Epithelial cell of proximal tubule (primary cell): Measurements from ENCODE around the gene BMP2. TPM values are rescaled to one million over a fixed set of nuclear protein-coding genes. Genes with fewer than 3 reads are reported as not detected.

Experiments
- DNase-seq: peaks from one replicate; pipeline ENCODE4 v3.0.0-alpha.2; 2011; ENCODE audit warnings: low read depth
- H3K4me3 ChIP-seq: 2 replicates; pipeline ENCODE4 v1.5.1; 2011; ENCODE audit warnings: low read depth, mild to moderate bottlenecking, low read length
- total RNA-seq: library from RNA; depleted of rRNA; stranded (reverse); fragments of >200 nt; gene quantifications from 2 replicates; pipeline ENCODE4 v1.2.3, GENCODE V29; 2015
- TF ChIP-seq, protein P1 (sequence below): conservative IDR thresholded peaks from 2 replicates; pipeline ENCODE4 v1.5.1; 2012; ENCODE audit warnings: low read depth, mild to moderate bottlenecking, low read length

The BMP2 gene
- total RNA-seq, 1 donor from 2014 or later = 54.9 TPM

DNA sequence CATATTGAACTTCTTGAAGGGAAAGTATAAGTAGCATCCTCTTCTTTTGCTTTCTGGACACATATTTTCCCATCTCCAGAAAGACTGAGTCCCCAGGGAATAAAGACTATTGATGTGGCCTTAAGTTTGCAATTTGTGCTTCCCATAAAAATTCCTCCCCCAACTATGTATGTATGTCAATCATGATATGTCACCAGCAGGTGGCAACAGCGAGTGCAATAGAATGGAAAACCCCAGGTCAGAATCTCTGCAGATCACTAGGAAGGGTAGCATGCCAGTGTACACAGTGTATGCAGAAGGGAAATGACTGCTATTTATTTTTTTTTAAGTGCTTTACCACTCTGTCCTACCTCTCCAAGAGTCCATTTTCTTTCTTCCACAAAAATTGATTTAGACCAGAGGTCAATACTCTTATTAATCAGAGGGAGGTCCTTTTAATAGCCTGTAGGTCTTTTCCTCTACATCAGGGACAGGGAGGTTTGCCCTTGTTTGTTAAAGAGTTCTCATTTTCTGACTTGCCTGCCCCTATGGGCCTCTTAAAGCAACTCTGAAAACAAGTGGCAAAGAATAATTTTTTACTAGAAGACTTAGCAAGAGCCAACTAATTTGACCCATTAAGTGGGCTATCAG lies 61.4 kb downstream of the BMP2 start:
- TF ChIP-seq, protein P1, sequence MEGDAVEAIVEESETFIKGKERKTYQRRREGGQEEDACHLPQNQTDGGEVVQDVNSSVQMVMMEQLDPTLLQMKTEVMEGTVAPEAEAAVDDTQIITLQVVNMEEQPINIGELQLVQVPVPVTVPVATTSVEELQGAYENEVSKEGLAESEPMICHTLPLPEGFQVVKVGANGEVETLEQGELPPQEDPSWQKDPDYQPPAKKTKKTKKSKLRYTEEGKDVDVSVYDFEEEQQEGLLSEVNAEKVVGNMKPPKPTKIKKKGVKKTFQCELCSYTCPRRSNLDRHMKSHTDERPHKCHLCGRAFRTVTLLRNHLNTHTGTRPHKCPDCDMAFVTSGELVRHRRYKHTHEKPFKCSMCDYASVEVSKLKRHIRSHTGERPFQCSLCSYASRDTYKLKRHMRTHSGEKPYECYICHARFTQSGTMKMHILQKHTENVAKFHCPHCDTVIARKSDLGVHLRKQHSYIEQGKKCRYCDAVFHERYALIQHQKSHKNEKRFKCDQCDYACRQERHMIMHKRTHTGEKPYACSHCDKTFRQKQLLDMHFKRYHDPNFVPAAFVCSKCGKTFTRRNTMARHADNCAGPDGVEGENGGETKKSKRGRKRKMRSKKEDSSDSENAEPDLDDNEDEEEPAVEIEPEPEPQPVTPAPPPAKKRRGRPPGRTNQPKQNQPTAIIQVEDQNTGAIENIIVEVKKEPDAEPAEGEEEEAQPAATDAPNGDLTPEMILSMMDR = peak; percentile 89
- no peak overlapping the region for H3K4me3 ChIP-seq
- peak; percentile 39 for DNase-seq

DNA sequence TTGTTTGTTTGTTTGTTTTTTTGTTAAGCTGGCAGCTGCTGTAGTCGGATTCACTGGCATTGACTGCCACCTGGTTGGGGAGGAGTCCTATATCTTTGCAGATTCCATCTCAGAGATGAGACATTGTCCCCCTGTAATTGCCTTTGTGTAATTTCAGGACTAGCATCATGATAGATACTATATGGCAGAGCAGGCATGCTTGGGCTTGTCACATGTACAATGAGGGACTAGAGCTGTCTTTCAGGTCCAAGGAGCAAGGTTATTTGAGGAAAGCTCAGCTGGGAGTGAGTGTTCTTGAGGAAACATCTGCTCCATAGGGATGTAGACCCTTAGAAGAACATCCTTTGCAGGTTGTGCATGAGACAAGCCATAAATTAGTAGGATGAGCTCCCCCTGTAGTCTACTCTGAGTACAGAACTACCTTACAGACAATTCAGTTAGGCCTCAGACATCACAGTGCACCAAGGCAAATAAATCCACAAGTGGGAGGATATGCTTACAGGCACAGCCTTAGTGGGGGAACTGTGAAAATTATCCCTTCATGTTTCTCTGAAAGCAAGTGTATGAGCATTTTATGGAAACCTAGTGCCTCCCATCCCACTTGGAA lies 62.1 kb downstream of the BMP2 start:
- DNase-seq = no peak

More for the DNA sequence above, 62.1 kb downstream of the BMP2 start:
- TF ChIP-seq, protein P1 = peak; percentile 39
- no peak overlapping the region for H3K4me3 ChIP-seq
